ENCODE measurements around the gene PDIA6. TPM values are rescaled to one million over a fixed set of nuclear protein-coding genes. Genes with fewer than 3 reads are reported as not detected.

PDIA6 gene
- total and polyA plus RNA-seq, 2 of the 4 experiments (the other 2 are of a cell fraction) = 204 to 349 TPM

DNA sequence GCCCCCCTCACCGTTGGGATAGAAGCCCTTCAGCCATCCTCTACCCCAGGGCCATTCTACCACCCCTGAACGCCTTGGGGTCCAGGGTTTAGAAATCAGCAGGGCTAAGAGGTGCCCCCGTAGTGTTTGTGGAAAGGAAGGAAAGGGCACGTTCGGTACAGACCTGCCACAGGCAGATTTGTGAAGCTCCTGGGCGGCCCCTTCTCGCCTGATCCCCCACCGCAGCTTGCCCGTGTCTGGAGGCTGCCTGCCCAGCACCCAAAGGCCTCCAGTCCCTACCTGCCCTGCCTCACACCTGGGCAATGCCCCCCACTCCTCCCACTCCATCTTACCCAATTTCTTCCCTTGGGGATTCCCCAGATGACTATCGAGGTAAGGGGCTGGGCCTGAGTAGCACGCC is 69.9 kb downstream of the PDIA6 start:
- TF ChIP-seq CHD1 (IDR thresholded peaks at IDR 0.05; ENCODE audit: low read depth, low read length) (no peak), FOS (IDR thresholded peaks at IDR 0.05; ENCODE audit: low read depth, low read length) (no peak), CEBPB (IDR thresholded peaks at IDR 0.05; ENCODE audit: low read depth, low read length) (no peak), SMC3 (IDR thresholded peaks at IDR 0.05; ENCODE audit: low read depth, low read length) (no peak), RCOR1 (IDR thresholded peaks at IDR 0.05; ENCODE audit: insufficient replicate concordance, low read length) (no peak), RAD21 (IDR thresholded peaks at IDR 0.05; ENCODE audit: low read length) (no peak), POLR2A (IDR thresholded peaks at IDR 0.05; ENCODE audit: low read depth, low read length) (no peak), NFE2L2 (IDR thresholded peaks at IDR 0.05; ENCODE audit: low read depth, low read length) (no peak), BHLHE40 (IDR thresholded peaks at IDR 0.05; ENCODE audit: low read depth, low read length) (no peak), RFX5 (IDR thresholded peaks at IDR 0.05; ENCODE audit: low read depth, low read length) (no peak), MAZ (IDR thresholded peaks at IDR 0.05; ENCODE audit: borderline replicate concordance, low read depth, low read length) (no peak), MAFK (IDR thresholded peaks at IDR 0.05; ENCODE audit: low read depth, low read length) (no peak), MXI1 (IDR thresholded peaks at IDR 0.05; ENCODE audit: borderline replicate concordance, low read depth, low read length) (no peak)
- TF ChIP-seq, protein P1, sequence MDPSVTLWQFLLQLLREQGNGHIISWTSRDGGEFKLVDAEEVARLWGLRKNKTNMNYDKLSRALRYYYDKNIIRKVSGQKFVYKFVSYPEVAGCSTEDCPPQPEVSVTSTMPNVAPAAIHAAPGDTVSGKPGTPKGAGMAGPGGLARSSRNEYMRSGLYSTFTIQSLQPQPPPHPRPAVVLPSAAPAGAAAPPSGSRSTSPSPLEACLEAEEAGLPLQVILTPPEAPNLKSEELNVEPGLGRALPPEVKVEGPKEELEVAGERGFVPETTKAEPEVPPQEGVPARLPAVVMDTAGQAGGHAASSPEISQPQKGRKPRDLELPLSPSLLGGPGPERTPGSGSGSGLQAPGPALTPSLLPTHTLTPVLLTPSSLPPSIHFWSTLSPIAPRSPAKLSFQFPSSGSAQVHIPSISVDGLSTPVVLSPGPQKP (IDR thresholded peaks at IDR 0.05; ENCODE audit: borderline replicate concordance, low read depth, low read length) = no peak
- TF ChIP-seq, protein P2, sequence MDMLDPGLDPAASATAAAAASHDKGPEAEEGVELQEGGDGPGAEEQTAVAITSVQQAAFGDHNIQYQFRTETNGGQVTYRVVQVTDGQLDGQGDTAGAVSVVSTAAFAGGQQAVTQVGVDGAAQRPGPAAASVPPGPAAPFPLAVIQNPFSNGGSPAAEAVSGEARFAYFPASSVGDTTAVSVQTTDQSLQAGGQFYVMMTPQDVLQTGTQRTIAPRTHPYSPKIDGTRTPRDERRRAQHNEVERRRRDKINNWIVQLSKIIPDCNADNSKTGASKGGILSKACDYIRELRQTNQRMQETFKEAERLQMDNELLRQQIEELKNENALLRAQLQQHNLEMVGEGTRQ (IDR thresholded peaks at IDR 0.05; ENCODE audit: low read depth, low read length) = no peak
- TF ChIP-seq, protein P3, sequence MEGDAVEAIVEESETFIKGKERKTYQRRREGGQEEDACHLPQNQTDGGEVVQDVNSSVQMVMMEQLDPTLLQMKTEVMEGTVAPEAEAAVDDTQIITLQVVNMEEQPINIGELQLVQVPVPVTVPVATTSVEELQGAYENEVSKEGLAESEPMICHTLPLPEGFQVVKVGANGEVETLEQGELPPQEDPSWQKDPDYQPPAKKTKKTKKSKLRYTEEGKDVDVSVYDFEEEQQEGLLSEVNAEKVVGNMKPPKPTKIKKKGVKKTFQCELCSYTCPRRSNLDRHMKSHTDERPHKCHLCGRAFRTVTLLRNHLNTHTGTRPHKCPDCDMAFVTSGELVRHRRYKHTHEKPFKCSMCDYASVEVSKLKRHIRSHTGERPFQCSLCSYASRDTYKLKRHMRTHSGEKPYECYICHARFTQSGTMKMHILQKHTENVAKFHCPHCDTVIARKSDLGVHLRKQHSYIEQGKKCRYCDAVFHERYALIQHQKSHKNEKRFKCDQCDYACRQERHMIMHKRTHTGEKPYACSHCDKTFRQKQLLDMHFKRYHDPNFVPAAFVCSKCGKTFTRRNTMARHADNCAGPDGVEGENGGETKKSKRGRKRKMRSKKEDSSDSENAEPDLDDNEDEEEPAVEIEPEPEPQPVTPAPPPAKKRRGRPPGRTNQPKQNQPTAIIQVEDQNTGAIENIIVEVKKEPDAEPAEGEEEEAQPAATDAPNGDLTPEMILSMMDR (conservative IDR thresholded peaks at IDR 0.05; ENCODE audit: low read depth, low read length) = no peak
- H4K91ac ChIP-seq (ENCODE audit: insufficient read depth, low read depth, low read length) = no peak overlapping the region
- BruUV-seq (replicated peaks) = no TSS peak
- ChIA-PET POLR2A (ENCODE audit: unreplicated experiment) (no interaction called here), CTCF (interaction anchor here (1.0 kb wide), 1 partner anchor 9 kb away, joined by 3 read pairs; no protein-coding TSS in a partner anchor)
- H2BK120ac ChIP-seq (ENCODE audit: low read depth, low read length) = no peak overlapping the region
- H2AK9ac ChIP-seq (replicated peaks; ENCODE audit: low read depth, low read length, poor library complexity) = no peak overlapping the region
- no peaks in the 10 kb centered on the region for H3K79me1 ChIP-seq (ENCODE audit: low read depth in 1 of 2, low read length in 2 of 2)
- no peaks in the 10 kb centered on the region for H4K20me1 ChIP-seq (ENCODE audit: insufficient read depth, low read length)
- H3K4ac ChIP-seq (ENCODE audit: low read depth, low read length) = no peak overlapping the region
- dilution Hi-C loops (cut with HindIII; ENCODE audit: low sequenced_read_pairs, unreplicated experiment) (no loop called here), intact Hi-C loops (cut with micrococcal nuclease) (no loop called here), in situ Hi-C loops (cut with MboI; ENCODE audit: low sequenced_read_pairs) (no loop called here)
- H3K18ac ChIP-seq (ENCODE audit: low read depth, low read length) = no peak overlapping the region
- no peak overlapping the region for H2BK15ac ChIP-seq (ENCODE audit: low read depth, low read length)
- H2BK20ac ChIP-seq (ENCODE audit: low read depth, low read length) = no peak overlapping the region
- WGBS, 2 experiments (ENCODE audit: extremely low coverage in 2 of 2, insufficient read length in 1 of 2) = no CpG with 5 or more reads among the region's 11 CpGs
- DNase-seq = no peak
- H3K27ac ChIP-seq (ENCODE audit: insufficient read depth, low read length) = no peak overlapping the region
- no peak overlapping the region for H3K56ac ChIP-seq (ENCODE audit: extremely low read depth, insufficient read depth, low read length)
- H3K4me3 ChIP-seq (ENCODE audit: insufficient read depth, low read depth, low read length) = no peak overlapping the region
- no peak overlapping the region for H3K4me2 ChIP-seq (ENCODE audit: low read depth, low read length)
- H3K9me1 ChIP-seq (ENCODE audit: insufficient read depth, low read length) = no peaks in the 10 kb centered on the region
- no peak overlapping the region for H3K9ac ChIP-seq (ENCODE audit: low read depth, low read length)
- no peak overlapping the region for H3K23ac ChIP-seq (ENCODE audit: low read depth, low read length)
- no peak overlapping the region for H2BK5ac ChIP-seq (ENCODE audit: low read depth, low read length, poor library complexity, severe bottlenecking)
- H2AK5ac ChIP-seq (ENCODE audit: low read depth, low read length) = no peak overlapping the region
- no peak overlapping the region for H3K14ac ChIP-seq (replicated peaks; ENCODE audit: low read depth, low read length)
- H3K36me3 ChIP-seq (ENCODE audit: control insufficient read depth, insufficient read depth, low read length) = no peaks in the 10 kb centered on the region
- H2AFZ ChIP-seq (replicated peaks; ENCODE audit: low read length, poor library complexity) = no peak overlapping the region
- no peak overlapping the region for H4K5ac ChIP-seq (ENCODE audit: low read depth, low read length)
- no peak overlapping the region for H4K8ac ChIP-seq (ENCODE audit: low read depth in 2 of 2, low read length in 2 of 2)
- no peaks in the 10 kb centered on the region for H3K4me1 ChIP-seq (ENCODE audit: control insufficient read depth, insufficient read depth, low read length)
- ATAC-seq (ENCODE audit: low read depth) = no peak
- H3K27me3 ChIP-seq (ENCODE audit: control insufficient read depth, insufficient read depth, low read length) = peaks cover 13% of the 10 kb centered on the region
- H3K9me3 ChIP-seq (ENCODE audit: control insufficient read depth, insufficient read depth, low read length) = no peaks in the 10 kb centered on the region
